Fibroblast of skin of abdomen (primary cell): ENCODE results near the gene EHBP1.
"Not testable (repeated sequence)": the region's sequence is repeated elsewhere in the genome, so short reads cannot be mapped to it uniquely, and the experiment has no call there.

ENCODE experiments used
- DNase-seq: peaks from one replicate; pipeline ENCODE4 v3.0.0-alpha.2; 2013

Gene EHBP1

GRCh38 chr2:62705859-62706720 is 577 bp downstream of the EHBP1 start:
- peak; percentile 49 for DNase-seq

GRCh38 chr2:62706721-62707521 is 1.4 kb downstream of the EHBP1 start:
- DNase-seq, result no peak

GRCh38 chr2:62708751-62709150 is 3.2 kb downstream of the EHBP1 start:
- DNase-seq, result no peak

- DNase-seq, result no peak
Measured at GRCh38 chr2:62711832-62712494, 6.5 kb downstream of the EHBP1 start.

GRCh38 chr2:62713196-62713595 is 7.7 kb downstream of the EHBP1 start:
- not testable (repeated sequence) for DNase-seq

- DNase-seq, result peak; percentile 29
Measured at GRCh38 chr2:62713837-62714236, 8.3 kb downstream of the EHBP1 start.

GRCh38 chr2:62716768-62717167 is 11.3 kb downstream of the EHBP1 start:
- no peak for DNase-seq

GRCh38 chr2:62717503-62718081 is 12.1 kb downstream of the EHBP1 start:
- no peak for DNase-seq

- DNase-seq, result no peak
Measured at GRCh38 chr2:62718225-62718822, 12.8 kb downstream of the EHBP1 start.

- no peak for DNase-seq
Measured at GRCh38 chr2:62719757-62720156, 14.2 kb downstream of the EHBP1 start.

- DNase-seq, result no peak
Measured at GRCh38 chr2:62722679-62723078, 17.2 kb downstream of the EHBP1 start.

GRCh38 chr2:62723253-62723652 is 17.7 kb downstream of the EHBP1 start:
- no peak for DNase-seq

- peak; percentile 32 for DNase-seq
Measured at GRCh38 chr2:62724106-62724505, 18.6 kb downstream of the EHBP1 start.

- no peak for DNase-seq
Measured at GRCh38 chr2:62724886-62725711, 19.6 kb downstream of the EHBP1 start.

GRCh38 chr2:62725712-62726055 is 20.2 kb downstream of the EHBP1 start:
- no peak for DNase-seq

GRCh38 chr2:62727259-62727867 is 21.9 kb downstream of the EHBP1 start:
- no peak for DNase-seq

GRCh38 chr2:62727876-62728566 is 22.5 kb downstream of the EHBP1 start:
- DNase-seq, result no peak

- no peak for DNase-seq
Measured at GRCh38 chr2:62731275-62731674, 25.8 kb downstream of the EHBP1 start.

- no peak for DNase-seq
Measured at GRCh38 chr2:62732262-62732777, 26.8 kb downstream of the EHBP1 start.

GRCh38 chr2:62733546-62733945 is 28.0 kb downstream of the EHBP1 start:
- no peak for DNase-seq
